HuH-7.5 (cell line): Measurements from ENCODE around the gene HRH1.
"Not testable (repeated sequence)": the region's sequence is repeated elsewhere in the genome, so short reads cannot be mapped to it uniquely, and the experiment has no call there.

ENCODE experiments used
- DNase-seq: peaks from one replicate; pipeline ENCODE4 v3.0.0; 2011; ENCODE audit warnings: low spot score

HRH1 gene, protein sequence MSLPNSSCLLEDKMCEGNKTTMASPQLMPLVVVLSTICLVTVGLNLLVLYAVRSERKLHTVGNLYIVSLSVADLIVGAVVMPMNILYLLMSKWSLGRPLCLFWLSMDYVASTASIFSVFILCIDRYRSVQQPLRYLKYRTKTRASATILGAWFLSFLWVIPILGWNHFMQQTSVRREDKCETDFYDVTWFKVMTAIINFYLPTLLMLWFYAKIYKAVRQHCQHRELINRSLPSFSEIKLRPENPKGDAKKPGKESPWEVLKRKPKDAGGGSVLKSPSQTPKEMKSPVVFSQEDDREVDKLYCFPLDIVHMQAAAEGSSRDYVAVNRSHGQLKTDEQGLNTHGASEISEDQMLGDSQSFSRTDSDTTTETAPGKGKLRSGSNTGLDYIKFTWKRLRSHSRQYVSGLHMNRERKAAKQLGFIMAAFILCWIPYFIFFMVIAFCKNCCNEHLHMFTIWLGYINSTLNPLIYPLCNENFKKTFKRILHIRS

DNA sequence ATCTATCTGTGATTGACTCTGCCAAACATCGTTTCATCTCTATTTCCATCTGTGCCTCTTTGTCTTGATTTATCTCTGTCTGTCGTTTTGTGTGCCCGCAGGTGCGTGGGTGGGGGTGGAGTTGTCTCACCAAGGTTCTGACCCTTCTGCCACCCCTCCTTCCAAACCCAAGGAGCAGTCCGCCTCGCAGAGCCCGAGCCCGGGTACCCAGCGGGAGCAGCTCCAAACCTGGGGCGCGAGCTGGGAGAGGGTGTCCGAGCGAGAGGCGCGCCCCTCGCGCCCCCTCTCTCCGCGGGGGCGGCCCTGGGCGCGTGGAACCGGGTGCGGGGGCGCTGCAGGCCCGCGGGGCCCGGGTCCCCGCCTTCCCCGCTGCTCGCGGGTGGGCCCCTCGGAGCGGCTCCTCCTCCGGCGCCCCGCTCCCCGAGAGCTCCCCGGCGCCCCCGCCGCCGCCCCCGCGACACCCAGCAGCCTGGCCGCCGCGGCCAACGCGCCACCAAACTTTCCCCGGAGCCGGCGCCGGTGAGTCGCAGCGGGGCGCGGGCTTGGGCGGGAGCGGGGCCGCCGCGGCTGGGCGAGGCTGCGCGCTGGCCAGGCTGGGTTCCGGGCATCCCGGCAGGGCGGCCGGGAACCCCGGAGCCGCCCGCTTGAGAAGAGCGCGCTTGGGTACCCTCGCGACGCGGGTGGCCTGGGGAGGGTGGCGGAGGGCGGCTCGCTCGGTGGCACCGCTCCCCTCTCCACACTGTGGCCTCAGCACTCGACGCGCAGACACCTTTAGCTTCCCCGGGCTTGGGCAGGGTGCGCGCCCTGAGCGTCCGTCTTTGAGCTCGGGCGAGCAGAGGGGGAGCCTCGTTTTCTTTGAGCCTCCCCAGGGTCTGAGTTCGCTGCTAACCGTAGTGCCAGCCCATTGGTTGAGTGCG is at the start of gene HRH1:
HRH1 (plus strand) TSS at position 458 of the 917 bp plus-strand sequence. CDS start 104,545 bp downstream, outside the sequence.
- DNase-seq, result no peak

DNA sequence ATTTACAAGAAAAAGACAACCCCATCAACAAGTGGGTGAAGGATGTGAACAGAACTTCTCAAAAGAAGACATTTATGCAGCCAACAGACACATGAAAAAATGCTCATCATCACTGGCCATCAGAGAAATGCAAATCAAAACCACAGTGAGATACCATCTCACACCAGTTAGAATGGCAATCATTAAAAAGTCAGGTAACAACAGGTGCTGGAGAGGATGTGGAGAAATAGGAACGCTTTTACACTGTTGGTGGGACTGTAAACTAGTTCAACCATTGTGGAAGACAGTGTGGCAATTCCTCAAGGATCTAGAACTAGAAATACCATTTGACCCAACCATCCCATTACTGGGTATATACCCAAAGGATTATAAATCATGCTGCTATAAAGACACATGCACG is 41.0 kb upstream of the HRH1 start:
- not testable (repeated sequence) for DNase-seq

GRCh38 chr3:11115548-11115947 is 38.7 kb upstream of the HRH1 start:
- DNase-seq, result no peak

GRCh38 chr3:11116336-11117059 is 37.8 kb upstream of the HRH1 start:
- no peak for DNase-seq

- no peak for DNase-seq
Measured at GRCh38 chr3:11117591-11117990, 36.7 kb upstream of the HRH1 start.

- no peak for DNase-seq
Measured at GRCh38 chr3:11118181-11118682, 36.1 kb upstream of the HRH1 start.

DNA sequence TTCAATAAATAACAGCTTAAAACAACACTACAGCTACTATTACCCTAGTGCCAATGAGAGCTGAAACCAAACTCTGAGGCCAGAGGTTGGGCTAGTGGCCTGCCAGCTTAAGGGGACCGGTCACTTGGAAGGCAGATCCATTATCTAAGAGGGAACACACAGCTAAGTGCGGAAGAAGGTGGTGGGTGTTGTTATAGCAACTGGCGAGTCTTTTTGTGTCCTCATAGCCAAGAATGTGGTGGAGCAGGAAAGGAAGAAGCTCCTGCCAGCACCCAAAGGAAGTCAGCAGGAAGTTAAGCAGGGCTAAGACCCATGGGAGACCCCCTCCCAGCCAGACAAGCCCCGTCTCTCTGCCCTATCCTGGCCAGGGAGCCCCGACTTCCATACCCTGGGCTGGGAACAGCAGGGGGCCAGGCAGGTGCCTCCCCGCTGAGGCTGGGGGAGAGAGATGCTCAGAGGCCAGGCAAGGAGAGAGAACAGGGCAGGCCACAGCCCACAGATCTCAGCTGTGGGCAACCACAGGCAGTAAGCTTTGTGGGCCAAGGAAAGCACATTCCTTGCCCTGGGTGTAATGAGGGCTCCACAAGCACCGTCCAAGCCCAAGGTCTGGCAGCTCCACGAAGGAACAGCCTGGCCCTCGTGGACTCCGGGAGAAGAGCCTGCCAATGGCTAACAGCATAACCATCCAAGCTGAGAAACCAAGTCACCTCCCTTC is 34.0 kb upstream of the HRH1 start:
- DNase-seq, result no peak

DNA sequence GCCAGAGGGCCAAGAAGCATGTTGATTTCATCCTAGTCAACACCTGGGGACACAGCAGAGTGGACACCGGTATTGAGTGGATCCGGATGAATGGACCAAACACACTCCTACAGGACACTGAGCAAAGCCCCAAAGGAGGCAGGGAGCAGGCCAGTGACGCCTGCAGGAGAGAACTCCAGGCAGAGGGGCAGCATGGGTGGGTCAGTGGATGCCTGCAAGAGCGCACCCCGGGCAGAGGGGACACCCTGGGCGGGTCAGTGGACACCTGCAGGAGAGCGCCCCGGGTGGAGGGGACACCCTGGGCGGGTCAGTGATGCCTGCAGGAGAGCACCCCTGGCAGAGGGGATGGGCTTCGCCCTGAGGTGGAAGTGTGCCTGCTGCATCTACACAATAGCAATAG is 27.6 kb upstream of the HRH1 start:
- no peak for DNase-seq

- DNase-seq, result no peak
Measured at GRCh38 chr3:11128682-11129632, 25.3 kb upstream of the HRH1 start.

DNA sequence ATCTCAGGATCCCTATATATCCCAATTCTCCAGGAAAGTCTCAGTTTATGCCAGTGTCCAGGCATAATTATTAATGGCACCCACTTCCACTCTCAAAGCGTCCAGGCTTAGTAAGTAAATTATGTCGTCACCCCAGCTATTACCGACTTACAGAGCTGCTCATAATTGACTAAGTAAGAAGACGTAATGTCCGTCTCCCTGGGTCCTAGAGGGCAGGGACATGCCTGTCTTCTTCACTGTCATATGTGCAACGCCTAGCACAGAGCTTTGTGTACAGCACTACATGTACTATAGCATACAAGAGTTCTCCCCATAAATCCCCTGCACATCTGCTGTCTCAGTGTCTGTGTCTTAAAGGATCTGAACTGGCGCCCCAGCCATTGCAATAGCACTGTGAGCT is 23.9 kb upstream of the HRH1 start:
- no peak for DNase-seq

DNA sequence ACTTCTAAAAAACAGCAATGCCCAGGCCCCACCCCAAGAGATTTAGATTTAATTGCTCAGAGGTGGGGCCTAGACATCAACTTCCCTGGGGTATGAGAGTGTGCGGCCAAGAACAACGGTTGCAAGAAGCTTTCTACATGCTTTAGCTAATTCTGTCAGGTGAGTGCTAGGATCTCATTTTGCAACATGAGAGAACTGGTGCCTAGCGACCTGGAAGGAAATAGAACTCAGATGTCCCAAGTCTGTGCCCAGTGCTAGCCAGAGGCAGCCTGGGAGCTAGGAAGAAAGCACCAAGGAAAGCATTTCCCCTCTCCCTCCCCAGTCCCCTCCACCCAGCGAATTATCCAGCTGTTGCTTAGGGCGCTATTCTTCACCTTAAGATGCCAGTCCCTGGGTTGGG is 22.9 kb upstream of the HRH1 start:
- no peak for DNase-seq

GRCh38 chr3:11131886-11132285 is 22.4 kb upstream of the HRH1 start:
- DNase-seq, result not testable (repeated sequence)

- no peak for DNase-seq
Measured at GRCh38 chr3:11132861-11133260, 21.4 kb upstream of the HRH1 start.

DNA sequence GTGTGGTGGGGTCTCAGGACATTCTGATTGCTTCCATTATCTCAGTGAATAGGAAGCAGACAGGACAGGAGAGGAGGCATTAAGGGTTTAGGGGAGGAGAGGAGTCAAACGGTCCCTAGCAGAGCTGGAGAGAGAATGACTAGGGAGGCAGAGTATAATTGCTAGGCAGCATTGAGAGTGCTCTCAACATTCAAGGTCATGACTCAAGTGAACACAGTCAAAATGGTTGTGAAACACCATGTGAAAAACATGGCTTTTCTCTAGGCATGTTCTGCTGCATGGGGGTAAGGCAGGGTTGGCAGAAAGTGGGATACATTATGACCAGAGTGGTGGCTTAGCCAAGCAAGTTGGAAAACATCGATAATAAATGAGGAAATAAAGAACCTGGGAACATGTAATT is 19.5 kb upstream of the HRH1 start:
- no peak for DNase-seq

GRCh38 chr3:11136116-11136515 is 18.2 kb upstream of the HRH1 start:
- no peak for DNase-seq

- no peak for DNase-seq
Measured at GRCh38 chr3:11136830-11137626, 17.3 kb upstream of the HRH1 start.

DNA sequence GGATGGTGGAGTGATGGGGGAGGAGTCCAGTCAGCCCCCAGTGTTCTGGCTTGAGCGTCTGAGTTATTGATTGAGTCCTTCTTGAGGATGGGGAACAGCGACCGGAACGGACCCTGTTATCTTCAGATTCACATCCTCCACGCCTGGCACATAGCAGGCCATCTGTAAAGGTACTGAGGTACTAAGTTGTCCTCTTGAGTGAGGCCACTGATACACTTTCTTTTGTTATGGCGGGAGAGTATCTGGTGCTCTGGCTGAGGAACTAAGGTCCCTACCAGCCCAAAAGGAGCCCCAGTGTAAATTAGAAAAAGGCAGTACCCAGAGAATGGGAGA is 16.7 kb upstream of the HRH1 start:
- DNase-seq, result no peak

GRCh38 chr3:11138371-11138770 is 15.9 kb upstream of the HRH1 start:
- no peak for DNase-seq

DNA sequence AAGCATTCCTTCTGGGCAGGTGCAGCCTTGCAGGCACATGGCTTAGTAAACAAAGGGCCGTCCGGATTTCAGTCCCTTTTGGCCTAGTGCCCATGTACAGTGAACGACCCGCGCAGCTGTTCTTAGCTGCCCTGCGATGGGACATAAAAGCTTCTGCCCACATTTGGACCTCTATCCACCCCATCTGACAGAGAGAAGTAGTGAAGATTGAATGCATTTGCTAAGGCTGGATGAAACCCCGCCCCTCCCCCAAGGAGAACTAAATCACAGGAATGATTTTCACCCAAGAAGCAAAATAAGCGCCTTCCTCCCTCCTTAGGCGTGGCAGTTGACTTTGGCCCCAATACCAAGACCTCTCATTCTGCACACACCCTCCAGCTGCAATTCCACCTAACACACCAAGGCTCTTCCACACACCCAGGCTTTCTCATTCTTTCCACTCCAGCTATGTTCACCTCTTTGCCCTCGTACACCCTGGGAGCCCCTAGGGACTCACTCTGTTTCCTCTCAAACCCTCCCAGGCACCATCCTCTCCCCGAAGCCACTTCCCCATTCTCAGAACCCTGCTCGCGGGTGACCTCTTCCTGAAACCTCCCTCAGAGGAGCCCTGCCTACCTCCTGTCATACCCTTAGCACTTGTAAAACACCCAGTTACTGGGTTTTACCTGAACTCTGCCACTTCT is 14.1 kb upstream of the HRH1 start:
- no peak for DNase-seq
